GM19351 (cell line): ENCODE measurements around the gene IKZF5.
A peak's percentile ranks its signal among the peaks of the same experiment; 100 is the strongest.

ENCODE experiments used
- ATAC-seq: cut with Tn5 transposase; IDR thresholded peaks from one replicate; pipeline ENCODE4 v1.9.1; 2021; ENCODE audit warnings: mild to moderate bottlenecking, moderate library complexity; ENCODE audit not compliant: unreplicated experiment

Gene IKZF5, protein sequence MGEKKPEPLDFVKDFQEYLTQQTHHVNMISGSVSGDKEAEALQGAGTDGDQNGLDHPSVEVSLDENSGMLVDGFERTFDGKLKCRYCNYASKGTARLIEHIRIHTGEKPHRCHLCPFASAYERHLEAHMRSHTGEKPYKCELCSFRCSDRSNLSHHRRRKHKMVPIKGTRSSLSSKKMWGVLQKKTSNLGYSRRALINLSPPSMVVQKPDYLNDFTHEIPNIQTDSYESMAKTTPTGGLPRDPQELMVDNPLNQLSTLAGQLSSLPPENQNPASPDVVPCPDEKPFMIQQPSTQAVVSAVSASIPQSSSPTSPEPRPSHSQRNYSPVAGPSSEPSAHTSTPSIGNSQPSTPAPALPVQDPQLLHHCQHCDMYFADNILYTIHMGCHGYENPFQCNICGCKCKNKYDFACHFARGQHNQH

DNA sequence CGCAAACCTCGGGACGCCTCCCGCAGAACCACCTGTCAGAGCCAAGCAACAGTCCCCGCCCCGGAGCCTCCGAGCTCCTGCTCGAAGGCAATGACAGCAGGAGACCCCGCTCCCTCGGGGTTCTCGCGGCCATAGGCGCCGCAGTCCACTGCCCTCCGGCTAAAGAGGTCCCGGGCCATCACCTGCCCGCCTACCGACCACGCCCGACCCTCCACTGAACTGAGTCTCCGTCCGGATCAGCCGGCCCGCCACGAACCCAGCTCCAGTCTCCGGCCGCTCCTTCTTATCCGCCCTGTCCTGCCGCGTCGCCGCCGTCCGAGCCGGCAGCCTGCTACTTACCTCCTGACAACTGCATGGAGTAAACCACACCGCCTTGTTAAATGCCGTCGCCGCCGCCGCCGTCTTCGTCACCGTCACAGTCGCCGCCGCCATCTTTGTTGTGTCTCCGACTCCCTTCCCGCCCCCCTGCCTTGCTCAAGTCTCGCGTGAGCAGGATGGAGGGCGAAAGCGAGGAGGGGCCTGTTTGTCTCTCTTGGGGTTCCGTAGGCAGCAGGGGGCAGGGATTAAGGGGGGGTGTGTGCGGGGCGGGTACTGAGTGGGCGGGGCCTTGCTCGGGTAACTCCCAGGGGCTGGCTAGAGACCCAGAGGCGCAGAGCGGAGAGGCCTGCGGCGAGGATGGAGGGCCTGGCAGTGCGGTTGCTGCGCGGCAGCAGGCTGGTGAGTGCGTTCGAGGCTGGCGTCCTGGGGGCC, at the start of gene IKZF5, which contains the start of gene ACADSB:
Gene IKZF5 (minus strand): TSS at position 441 of the 750 bp plus-strand sequence. CDS start 10,170 bp downstream, outside the sequence.
Gene ACADSB (plus strand): TSS at position 652 of the 750 bp plus-strand sequence. CDS start 24 bp downstream, at position 676.
- ATAC-seq: peak; percentile 81

DNA sequence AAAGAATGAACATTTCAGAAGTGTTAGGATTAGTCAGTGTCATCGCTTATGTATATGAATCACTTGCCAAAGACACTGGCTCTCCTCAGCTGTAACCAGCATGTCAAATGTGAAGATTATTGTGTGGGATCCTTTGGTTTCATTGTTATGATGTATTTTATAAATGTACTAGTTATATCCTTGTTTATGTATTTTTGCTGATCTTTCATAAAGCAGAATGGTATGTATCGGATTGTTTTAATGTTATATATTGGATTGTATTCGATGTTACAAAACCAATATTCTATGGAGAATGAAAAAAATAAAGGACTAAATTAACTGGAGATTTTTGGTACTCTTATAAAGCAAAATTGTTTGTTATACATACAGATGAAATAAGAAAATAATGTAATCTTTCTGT, 49.4 kb upstream of the IKZF5 start:
- no peak for ATAC-seq

DNA sequence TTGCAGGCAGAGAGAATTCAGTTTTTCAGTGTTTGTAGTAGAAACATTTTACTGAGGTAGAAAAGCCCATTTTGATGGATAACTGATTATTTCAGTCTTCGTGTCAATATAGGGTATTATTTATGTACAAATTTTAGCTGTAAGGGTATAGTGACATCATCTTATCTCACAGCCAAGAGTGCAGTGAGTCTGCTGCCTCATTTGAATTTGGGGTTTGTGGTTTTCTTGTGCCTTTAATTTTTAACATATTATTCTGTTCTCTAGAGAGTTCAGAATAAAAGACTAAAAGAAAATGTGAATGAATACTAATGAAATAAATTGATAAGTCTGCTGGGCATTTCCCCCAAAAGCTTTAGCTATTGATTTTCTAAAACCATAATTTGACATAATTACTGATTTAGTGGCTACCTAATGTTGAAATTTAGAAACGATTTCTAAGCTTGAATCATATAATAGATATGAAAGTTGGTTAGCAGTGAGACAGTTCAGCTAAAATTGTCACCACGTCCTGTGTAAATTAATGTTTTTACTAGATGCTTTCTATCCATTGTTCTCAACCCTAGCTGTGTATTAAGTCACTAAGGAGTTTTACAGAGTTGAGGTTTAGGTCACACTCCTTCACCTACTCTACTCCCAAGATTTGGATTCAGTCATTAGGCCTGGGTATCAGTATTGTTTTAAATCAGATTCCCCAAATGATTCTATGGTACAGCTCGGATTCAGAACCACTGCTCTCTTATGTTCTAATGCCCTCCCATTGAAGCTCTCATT, 37.6 kb upstream of the IKZF5 start:
- ATAC-seq: no peak

DNA sequence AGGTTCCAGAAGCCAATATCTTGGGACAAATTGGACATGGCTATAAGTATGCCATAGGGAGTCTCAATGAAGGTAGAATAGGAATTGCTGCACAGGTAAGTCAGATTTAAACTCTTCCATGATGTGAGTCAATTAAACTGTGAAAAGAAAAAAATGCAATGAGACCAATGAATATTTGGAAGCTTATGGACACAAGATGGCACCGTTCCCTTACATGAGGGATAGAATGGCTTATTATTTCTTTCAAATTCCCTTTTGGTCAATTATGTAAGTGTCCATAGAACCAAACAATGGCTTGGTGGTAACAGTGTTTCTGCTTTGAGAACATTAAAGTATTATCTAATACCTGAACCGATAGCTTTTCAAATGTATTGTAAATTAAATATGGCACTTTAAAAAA, 35.8 kb upstream of the IKZF5 start:
- ATAC-seq: no peak

DNA sequence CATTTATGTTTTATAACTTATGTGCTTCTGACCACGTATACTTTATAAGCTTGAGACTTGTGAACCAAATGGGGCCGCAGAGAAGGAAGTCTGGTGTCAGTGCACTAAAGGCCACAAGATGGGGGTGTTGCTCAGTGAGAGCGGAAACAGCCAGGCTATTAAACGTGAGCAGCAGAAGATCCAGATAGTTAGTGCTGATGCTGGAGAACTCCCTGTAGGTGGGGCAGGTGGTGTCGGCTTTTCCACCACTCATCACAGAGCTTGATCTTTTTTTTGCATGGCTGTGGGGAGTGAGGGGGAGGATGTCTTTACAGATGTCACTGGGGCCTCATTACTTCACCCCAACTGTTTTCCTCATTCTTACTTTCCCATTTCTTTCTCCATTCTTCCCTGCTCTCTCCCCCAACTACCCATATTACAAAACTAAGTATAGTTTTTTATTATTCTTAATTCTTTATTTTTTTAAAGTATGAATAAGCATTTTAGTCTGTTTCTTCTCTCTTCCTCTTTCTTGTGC, 34.9 kb upstream of the IKZF5 start:
- peak; percentile 98 for ATAC-seq

DNA sequence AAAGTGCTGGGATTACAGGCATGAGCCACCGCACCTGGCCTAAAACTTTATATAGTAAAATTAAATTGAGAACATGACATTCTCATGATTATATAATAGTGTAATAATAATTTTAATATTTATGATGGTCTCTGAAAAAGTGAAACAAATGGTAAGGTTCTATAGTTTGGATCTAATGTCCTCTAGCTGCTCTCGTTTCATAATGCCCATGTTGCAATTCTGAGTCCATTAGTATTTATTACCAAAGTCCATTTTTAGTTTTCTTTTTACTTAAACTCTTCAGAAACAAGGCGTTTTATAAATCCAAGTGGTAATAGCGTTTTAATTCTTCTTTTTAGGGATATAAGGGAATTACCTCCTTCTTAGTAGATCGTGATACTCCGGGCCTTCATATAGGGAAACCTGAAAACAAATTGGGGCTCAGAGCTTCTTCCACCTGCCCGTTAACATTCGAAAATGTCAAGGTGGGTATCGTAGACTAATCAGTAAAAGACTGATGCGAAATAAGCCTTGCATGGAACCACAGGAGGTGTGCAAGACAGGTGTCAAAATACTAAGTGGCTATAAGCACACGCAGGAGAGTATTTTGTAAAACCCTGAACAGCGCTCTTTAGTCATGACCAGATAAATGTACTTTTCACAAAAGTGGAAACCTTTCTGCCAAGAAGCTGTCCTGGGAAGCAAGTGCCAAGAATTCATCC, 34.3 kb upstream of the IKZF5 start:
- no peak for ATAC-seq

DNA sequence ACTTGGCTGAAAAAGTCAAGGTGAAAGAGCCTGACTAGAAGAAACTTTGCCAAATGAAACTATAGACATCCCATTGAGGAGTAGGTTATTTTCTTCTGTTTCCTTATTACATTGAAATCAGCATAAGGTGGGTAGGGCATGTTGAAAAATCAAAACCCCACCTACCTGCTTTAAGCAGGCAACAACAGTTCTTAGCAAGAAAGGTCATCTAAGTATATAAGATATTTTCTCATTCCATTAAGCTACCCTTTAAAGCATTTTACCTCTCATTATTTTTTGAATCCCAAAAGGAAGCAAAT, 31.0 kb upstream of the IKZF5 start:
- no peak for ATAC-seq

DNA sequence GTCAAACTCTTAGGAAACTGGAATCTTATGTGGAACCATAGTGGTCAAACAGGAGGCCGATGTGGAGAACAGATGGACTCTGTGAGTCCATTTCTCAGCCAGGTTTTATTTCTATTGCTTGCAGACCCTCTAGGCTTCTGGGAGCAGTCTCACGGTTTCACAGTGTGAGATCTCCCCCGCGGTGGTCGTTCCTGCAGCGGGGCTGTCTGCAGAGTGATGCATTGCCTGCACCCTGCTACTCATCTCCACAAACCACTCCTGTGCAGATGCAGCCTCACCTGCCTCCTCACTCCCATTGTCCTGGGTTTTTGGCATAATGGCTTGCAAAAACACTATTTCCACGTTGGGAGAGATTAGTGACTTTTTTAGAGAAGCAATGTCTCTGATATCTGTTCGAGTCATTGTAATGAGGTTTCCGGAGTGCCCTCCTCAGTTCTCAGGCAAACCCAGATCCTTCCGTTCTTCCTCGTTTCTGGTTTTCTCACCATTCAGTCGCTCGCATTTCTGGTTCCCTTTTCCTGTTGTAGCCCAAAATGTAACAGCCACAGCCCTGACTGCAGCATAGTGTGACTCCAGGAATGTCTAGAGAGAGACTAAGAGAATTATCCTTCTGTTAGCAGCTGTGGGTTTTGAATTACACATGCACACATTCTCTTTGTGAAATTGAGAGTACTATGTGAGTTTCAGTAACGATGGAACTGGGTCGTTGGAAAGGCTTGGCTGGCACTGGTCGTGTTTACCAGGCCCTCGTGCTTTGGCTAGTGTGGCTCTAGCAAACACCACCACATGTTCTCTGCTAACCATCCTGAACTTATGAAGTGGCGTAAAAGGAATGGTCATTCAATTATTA, 30.4 kb upstream of the IKZF5 start:
- ATAC-seq: no peak

DNA sequence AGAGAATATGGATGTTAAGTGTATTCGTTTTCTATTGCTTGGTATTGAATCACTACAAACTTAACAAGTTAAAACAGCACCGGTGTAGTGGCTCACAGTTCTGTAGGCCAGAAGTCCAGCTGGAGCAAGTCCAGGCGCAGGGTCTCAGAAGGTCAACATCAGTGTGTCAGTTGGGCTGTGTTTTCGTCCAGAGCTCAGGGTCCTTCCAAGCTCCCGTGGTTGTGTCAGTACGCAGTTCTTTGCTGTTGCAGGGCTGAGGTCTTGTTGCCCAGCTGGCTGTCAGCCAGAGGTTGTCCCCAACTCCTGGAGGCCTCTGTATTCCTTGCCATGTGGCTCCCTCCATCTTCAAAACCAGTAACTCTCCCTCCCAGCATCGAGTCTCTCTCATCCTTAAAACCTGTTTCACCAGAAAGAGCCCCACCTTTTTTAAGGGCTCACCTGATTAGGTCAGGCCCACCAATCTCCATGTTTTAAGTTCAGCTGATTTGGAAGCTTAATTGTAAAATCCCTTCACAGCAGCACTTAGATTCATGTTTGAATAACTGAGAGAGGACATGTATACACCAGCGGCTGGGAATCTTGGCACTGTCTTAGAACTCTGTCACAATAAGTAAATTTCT, 27.0 kb upstream of the IKZF5 start:
- no peak for ATAC-seq

DNA sequence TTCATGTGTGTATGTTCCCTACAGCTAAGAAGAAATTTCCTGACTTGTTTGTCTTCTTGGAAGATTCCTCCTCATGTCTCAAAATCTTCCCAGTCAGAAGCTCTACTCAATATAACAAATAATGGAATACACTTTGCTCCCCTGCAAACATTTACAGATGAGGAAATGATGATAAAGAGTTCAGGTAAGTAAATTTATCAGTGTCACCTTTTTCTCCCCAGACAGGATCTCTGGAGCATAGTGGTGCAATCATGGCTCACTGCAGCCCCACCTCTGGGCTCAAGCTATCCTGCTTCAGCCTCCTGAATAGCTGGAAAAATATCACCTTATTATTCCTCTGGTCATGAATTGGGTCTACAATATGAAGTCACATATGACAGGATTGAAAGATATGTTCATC, 25.7 kb upstream of the IKZF5 start:
- no peak for ATAC-seq

DNA sequence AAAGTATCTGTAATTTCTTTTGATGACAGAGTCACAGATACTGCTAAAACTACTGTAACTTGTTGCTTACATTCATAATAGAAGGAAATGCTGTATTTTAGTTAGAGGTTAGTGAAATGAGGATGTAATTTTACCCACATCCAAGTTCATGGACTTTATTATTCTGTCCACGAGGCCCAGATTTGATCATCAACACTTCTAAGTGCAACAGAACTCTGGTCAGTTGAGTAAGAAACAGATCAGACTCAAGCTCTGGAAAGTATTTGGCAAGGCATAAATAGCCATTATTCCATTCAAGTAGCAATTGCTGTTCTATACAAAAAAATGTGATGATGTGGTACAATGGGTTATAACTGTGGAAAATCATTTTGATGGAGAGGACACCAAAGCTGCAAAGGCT, 22.5 kb upstream of the IKZF5 start:
- ATAC-seq: no peak

DNA sequence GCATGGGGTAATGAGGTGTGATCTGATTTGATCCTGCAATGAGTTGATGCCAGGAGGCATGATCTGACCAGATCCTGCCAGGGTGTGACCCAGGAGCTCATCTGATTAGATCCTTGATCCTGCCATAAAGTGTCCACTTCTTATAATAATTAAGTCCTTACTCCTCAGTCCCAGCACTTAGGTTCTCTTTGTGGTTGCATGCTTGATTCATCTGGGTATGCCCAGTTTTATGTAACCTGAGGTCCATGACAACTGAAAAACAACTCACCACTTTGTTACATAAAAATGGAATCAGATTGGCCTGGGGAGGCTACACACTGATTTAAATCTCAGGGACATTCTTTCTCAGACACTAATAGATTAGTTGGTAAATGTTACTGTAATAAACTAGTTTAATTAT, 19.3 kb upstream of the IKZF5 start:
- ATAC-seq: no peak

DNA sequence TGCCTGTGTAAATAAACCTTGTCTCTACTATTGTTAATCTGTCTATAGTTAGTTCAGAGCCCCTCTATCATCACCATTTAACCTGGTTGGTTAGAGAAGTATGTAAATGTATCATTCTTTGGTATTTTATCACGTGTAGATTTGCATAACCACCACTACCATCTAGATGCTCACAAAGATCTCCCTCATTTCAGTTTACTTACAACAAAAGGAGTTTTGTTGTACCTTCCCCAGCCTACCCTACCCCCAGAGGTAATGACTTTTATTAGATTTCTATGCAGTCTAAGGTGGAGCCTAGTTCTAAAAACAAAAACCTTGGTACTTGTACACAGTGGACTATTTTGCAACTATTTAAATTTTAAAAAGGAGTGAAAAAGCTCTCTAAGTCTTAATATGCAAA, 17.7 kb upstream of the IKZF5 start:
- ATAC-seq: no peak

DNA sequence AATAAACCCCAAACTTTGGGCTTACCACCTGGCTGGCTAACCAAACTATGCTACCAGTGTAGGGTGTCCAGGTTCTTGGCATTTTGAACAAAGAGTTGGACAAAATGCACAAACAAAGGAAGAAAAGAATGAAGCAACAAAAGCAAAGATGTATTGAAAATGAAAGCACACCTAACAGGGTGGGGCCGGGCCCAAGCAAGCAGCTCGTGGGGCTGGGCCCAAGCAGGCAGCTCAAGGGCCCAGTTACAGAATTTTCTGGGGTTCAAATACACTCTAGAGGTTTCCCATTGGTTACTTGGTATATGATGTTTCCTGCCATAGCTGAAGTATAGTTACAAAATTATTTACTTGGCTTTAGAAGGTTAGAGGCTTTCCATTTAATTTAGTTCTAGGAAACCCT, 15.9 kb upstream of the IKZF5 start:
- no peak for ATAC-seq

DNA sequence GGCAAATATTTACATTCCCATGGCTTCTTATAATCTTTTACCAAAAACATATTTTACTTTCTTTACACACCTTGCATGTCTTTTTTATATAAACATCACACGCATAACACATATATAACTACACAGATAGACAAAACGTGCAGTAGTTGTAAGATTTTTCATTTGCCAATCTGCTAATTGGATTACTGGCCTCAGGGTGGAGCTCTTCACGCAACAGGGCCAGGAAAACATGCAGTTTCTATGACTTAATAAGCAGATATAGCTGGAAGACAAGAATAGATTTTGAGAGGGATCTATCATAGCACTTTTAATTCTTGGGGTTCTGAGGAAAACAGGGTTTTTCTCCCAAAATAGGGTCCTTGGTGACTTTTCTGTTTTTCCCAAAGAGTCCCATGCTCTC, 12.9 kb upstream of the IKZF5 start:
- ATAC-seq: no peak

DNA sequence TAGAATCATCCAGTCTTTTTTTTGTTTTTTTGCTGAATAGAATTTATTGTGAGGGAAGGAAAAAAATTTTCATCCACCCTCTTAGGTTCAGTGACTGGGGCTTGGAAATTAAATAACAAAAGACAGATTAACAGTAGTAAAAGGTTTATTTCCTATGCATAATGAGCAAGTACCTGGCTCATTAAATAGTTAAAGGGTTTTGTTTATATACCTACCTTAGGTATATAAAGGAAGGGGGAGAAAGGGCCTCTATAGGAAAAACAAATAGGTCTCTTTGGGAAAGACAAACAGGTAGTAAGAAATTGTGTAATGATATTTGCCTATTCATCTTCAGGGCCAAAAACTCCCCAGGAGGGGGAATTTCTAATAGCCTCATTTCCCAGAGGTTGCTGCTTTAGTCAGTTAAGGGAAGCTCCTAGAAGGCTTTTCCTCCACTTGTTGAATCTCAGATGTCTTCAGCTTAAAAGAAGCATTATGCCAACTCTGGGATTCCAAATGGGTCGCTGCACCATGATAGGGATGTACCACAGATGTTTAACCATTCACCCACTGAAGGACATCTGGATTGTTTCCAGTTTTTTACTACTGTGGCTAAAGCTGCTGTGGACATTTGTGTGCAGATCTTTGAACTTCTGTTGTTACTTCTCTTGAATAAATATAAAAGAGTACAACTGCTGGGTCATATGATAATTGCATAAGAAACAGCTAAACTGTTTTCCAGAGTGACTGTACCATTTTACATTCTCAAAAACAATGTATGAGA, 11.5 kb upstream of the IKZF5 start:
- no peak for ATAC-seq

DNA sequence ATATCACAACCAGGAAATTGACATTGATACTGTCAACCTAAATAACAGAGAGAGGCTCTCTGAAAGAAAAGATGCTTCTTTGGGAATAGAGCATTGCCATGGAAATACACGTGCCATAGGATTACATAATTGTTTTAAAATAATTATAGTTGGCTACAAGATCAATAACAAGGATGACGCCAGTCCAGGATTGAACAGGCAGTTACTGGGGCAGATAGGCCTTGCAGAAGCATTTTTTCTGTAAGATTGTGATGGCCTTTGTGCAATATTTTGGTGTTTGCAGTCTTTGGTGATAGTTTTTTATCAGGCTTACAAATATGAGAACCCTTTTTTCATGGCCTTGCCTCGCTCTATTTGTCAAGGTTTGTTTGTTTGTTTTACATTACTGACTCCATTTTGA, 10.7 kb upstream of the IKZF5 start:
- no peak for ATAC-seq

DNA sequence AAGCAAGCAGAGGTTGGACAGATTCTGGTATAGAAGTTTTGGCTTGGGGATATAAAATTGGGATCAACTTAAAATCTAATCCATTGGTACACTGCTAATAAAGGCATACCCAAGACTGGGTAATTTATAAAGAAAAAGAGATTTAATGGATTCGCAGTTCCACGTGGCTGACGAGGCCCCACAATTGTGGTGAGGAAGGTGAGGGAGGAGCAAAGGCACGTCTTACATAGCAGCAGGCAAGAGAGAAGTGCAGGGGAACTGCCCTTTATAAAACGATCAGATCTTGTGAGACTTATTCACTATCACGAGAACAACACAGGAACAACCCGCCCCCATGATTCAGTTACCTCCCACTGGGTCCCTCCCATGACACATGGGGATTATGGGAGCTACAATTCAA, 9.9 kb upstream of the IKZF5 start:
- no peak for ATAC-seq
